GM12878 (cell line): ENCODE measurements around the gene CHD6. TPM values are rescaled to one million over a fixed set of nuclear protein-coding genes. Genes with fewer than 3 reads are reported as not detected.

Experiments
- ATAC-seq: fragments of 200-7000 bp; cut with Tn5 transposase; 3 replicates; pipeline ENCODE4 v1.9.1; 2020; ENCODE audit warnings: mild to moderate bottlenecking, moderate library complexity
- BruUV-seq: library from RNA; stranded (reverse); fragments of 400-500 nt; replicated peaks from 2 replicates; lab custom pipeline; 2021; lab: Mats Ljungman, UMichigan
- CTCF ChIA-PET: fragments of 300-600 bp; sonication (Branson Sonifier 250); formaldehyde crosslinking; extraction: SDS; loops from one replicate; lab custom pipeline; 2021; ENCODE audit warnings: inconsistent platforms; lab: Yijun Ruan, JAX
- POLR2A ChIA-PET: fragments of 350-600 bp; formaldehyde crosslinking; extraction: SDS; loops from one replicate; lab custom pipeline; 2021; ENCODE audit warnings: inconsistent platforms; lab: Charles Lee
- RAD21 ChIA-PET: fragments of 300-600 bp; sonication (Branson Sonifier 250); formaldehyde crosslinking; loops from one replicate; lab custom pipeline; 2023; ENCODE audit warnings: antibody characterized with exemption; ENCODE audit not compliant: unreplicated experiment; lab: Charles Lee
- SMC1A ChIA-PET: fragments of 300-600 bp; sonication (Branson Sonifier 250); formaldehyde crosslinking; loops from one replicate; lab custom pipeline; 2023; ENCODE audit not compliant: unreplicated experiment, uncharacterized antibody; lab: Charles Lee
- DNase-seq: peaks from one replicate; pipeline ENCODE4 v3.0.0-alpha.2; 2011; ENCODE audit warnings: low read depth, low spot score
- FAIRE-seq: peaks from 3 replicates; lab custom pipeline; 2011; peaks lifted over from hg19 to GRCh38; lab: Jason Lieb, UNC
- H2AFZ ChIP-seq: 2 replicates; pipeline ENCODE4 v1.6.0; 2011; ENCODE audit warnings: low read depth, low read length, control low read depth; ENCODE audit not compliant: control insufficient read depth
- H3K27ac ChIP-seq: 2 replicates; pipeline ENCODE4 v1.5.1; 2011; ENCODE audit warnings: control low read depth; ENCODE audit not compliant: control insufficient read depth, insufficient read depth
- H3K27me3 ChIP-seq, 2 experiments: replicated peaks in 1 of 2; 2 replicates each; pipeline versions ENCODE4 v1.6.0 to v1.6.1; 2011; ENCODE audit warnings: low read length in 1 of 2; ENCODE audit not compliant: control insufficient read depth in 2 of 2, insufficient read depth in 2 of 2
- H3K36me3 ChIP-seq, 2 experiments: 2 replicates each; pipeline ENCODE4 v1.5.1; 2011; ENCODE audit warnings: low read length in 1 of 2; ENCODE audit not compliant: control insufficient read depth in 2 of 2, insufficient read depth in 2 of 2
- H3K4me1 ChIP-seq: 2 replicates; pipeline ENCODE4 v1.6.1; 2011; ENCODE audit warnings: mild to moderate bottlenecking, low read length, moderate library complexity, mixed read lengths; ENCODE audit not compliant: control insufficient read depth, insufficient read depth
- H3K4me2 ChIP-seq: 2 replicates; pipeline ENCODE4 v1.6.0; 2011; ENCODE audit warnings: control low read depth; ENCODE audit not compliant: control insufficient read depth, insufficient read depth
- H3K4me3 ChIP-seq: fragments of 200-600 bp; sonication (generic); 2 replicates; pipeline ENCODE4 v1.5.1; 2016
- H3K79me2 ChIP-seq: 2 replicates; pipeline ENCODE4 v1.6.0; 2011; ENCODE audit warnings: low read length; ENCODE audit not compliant: control insufficient read depth, insufficient read depth
- H3K9ac ChIP-seq: 2 replicates; pipeline ENCODE4 v1.8.0; 2011; ENCODE audit warnings: low read length, control low read depth, mixed read lengths; ENCODE audit not compliant: control insufficient read depth, insufficient read depth
- H3K9me3 ChIP-seq: replicated peaks from 3 replicates; pipeline ENCODE4 v1.5.1; 2011; ENCODE audit warnings: mild to moderate bottlenecking, low read length; ENCODE audit not compliant: control insufficient read depth, insufficient read depth
- H4K20me1 ChIP-seq: 2 replicates; pipeline ENCODE4 v1.6.0; 2011; ENCODE audit not compliant: control insufficient read depth, insufficient read depth
- RAD51 ChIP-seq: fragments of 450-650 bp; IDR thresholded peaks from 2 replicates; pipeline ENCODE4 v1.6.1; 2016; ENCODE audit warnings: moderate library complexity, mild to moderate bottlenecking, inconsistent platforms
- RB1 ChIP-seq: fragments of 450-650 bp; formaldehyde crosslinking; IDR thresholded peaks from 2 replicates; pipeline ENCODE4 v1.6.1; 2017; ENCODE audit warnings: mild to moderate bottlenecking, borderline replicate concordance
- TCF7 ChIP-seq: IDR thresholded peaks from 2 replicates; pipeline ENCODE4 v1.6.1; 2014; ENCODE audit warnings: antibody characterized with exemption, borderline replicate concordance
- ZSCAN29 ChIP-seq: fragments of 450-650 bp; IDR thresholded peaks from 2 replicates; pipeline ENCODE4 v1.6.1; 2017; ENCODE audit warnings: mild to moderate bottlenecking, moderate library complexity
- WGBS: methylation state at CpG from one replicate; pipeline ENCODE4 v1.1.6; 2016; ENCODE audit warnings: low lambda C conversion rate; ENCODE audit not compliant: insufficient replicate concordance, insufficient coverage; ENCODE audit errors: missing lambda C conversion rate; 5-methylcytosine and 5-hydroxymethylcytosine counted together
- in situ Hi-C: fragments of 300-500 bp; cut with MboI; formaldehyde crosslinking; loops from 9 replicates; pipeline ENCODE4 v1.14.3; 2018; ENCODE audit warnings: mixed read lengths
- intact Hi-C: fragments of 100-400 bp; cut with micrococcal nuclease; formaldehyde crosslinking; loops from one replicate; pipeline ENCODE4 v1.14.2; 2022; ENCODE audit not compliant: unreplicated experiment
- polyA plus RNA-seq, 11 experiments: library from polyadenylated mRNA; depleted of rRNA in 4 of 11; unstranded in 6 of 11; stranded (reverse) in 5 of 11; fragments of >200 nt; fragmentation: Nextera tagmentation in 4 of 11; fragmentation: Illumina TruSeq in 1 of 11; extraction: Ambion mirVana in 4 of 11; extraction: Trizol in 1 of 11; gene quantifications; 1 replicate in 1 of 11; 2 replicates in 10 of 11; pipeline versions ENCODE4 v1.2.1 to v1.2.3, GENCODE V29; 2011 to 2016; ENCODE audit warnings: inconsistent platforms in 2 of 11, missing spikeins in 2 of 11, low read depth in 1 of 11
- total RNA-seq, 4 experiments: library from RNA; depleted of rRNA in 3 of 4; stranded (reverse); fragments of >200 nt in 3 of 4; fragmentation: Illumina TruSeq in 1 of 4; extraction: Trizol in 1 of 4; gene quantifications; 2 replicates each; pipeline versions ENCODE4 v1.2.1 to v1.2.3, GENCODE V29; 2013 to 2021
- TF ChIP-seq, protein P1 (sequence below): fragments of 150-350 bp; IDR thresholded peaks from 2 replicates; pipeline ENCODE4 v1.6.1; 2016; ENCODE audit warnings: low read depth, low read length
- TF ChIP-seq, protein P2 (sequence below): fragments of 450-650 bp; IDR thresholded peaks from 2 replicates; pipeline ENCODE4 v1.6.1; 2017; ENCODE audit warnings: antibody characterized with exemption, mild to moderate bottlenecking, moderate library complexity
- TF ChIP-seq, protein P3 (sequence below): fragments of 450-650 bp; IDR thresholded peaks from 2 replicates; pipeline ENCODE4 v1.6.1; 2017; ENCODE audit warnings: low read depth, mild to moderate bottlenecking, moderate library complexity
- TF ChIP-seq, protein P4 (sequence below): fragments of 450-650 bp; formaldehyde crosslinking; IDR thresholded peaks from 2 replicates; pipeline ENCODE4 v1.4.0; 2022; ENCODE audit warnings: mild to moderate bottlenecking, moderate library complexity

CHD6 gene
- total and polyA plus RNA-seq, 10 of the 15 experiments (the other 5 are each of a cell fraction or from before 2014, with no cell fraction given): 4.3 to 25.5 (median 17.1) TPM

DNA sequence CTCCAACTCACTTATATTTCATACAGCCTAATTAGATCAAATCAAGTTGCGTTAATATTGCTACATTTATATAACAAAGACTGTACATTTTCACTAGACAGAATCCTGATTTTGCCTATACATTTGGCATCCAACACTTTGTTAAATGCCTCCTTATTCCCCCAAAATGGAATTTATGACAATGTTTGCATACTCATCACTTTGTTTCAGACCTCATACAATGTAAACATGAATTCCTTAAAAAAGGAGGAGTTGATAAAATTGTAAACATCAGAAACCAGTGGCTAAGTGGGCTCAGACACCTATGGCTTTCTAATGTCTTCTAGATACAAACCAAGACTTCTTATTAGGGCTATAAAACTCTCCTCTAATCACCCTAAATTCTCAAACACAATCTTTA, 87.3 kb downstream of the CHD6 start (continued):
- TF ChIP-seq, protein P1, sequence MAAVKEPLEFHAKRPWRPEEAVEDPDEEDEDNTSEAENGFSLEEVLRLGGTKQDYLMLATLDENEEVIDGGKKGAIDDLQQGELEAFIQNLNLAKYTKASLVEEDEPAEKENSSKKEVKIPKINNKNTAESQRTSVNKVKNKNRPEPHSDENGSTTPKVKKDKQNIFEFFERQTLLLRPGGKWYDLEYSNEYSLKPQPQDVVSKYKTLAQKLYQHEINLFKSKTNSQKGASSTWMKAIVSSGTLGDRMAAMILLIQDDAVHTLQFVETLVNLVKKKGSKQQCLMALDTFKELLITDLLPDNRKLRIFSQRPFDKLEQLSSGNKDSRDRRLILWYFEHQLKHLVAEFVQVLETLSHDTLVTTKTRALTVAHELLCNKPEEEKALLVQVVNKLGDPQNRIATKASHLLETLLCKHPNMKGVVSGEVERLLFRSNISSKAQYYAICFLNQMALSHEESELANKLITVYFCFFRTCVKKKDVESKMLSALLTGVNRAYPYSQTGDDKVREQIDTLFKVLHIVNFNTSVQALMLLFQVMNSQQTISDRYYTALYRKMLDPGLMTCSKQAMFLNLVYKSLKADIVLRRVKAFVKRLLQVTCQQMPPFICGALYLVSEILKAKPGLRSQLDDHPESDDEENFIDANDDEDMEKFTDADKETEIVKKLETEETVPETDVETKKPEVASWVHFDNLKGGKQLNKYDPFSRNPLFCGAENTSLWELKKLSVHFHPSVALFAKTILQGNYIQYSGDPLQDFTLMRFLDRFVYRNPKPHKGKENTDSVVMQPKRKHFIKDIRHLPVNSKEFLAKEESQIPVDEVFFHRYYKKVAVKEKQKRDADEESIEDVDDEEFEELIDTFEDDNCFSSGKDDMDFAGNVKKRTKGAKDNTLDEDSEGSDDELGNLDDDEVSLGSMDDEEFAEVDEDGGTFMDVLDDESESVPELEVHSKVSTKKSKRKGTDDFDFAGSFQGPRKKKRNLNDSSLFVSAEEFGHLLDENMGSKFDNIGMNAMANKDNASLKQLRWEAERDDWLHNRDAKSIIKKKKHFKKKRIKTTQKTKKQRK: no peak

DNA sequence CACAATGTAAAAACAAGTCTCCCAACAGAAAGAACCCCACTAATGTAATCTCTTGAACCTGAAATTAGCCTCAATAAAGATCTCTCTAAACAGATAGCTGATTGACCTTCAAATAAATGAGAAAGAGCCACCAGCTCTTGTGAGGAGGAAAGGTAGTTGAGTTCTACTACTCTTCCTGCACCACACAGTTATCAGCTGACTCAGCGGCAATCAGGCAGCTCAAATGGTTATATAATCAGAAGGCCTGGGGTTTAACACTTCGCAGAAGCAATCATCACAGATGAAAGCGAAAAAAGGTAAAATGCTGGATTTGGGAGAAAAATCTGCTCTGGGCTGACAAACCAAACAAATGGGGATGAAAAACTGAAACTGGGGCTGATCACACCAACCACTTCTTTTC, 91.8 kb downstream of the CHD6 start:
- H3K79me2 ChIP-seq: no peaks in the 10 kb centered on the region; the same call in 1 of the 2 replicates
- CTCF ChIA-PET: interaction anchor here (0.7 to 3.3 kb wide), 3 partner anchors 9 to 37 kb away, joined by 3 to 8 read pairs (median 5); no protein-coding TSS in a partner anchor
- no peaks in the 10 kb centered on the region for H3K27me3 ChIP-seq
- no peaks in the 10 kb centered on the region for H3K4me1 ChIP-seq
- no peak for ATAC-seq
- 98% methylated on average over 3 of the region's 3 CpGs for WGBS
- H4K20me1 ChIP-seq: no peaks in the 10 kb centered on the region
- intact Hi-C loops (no loop called here), in situ Hi-C loops (no loop called here)
- no peak overlapping the region for H3K4me3 ChIP-seq
- no peaks in the 10 kb centered on the region for H3K9me3 ChIP-seq
- no TSS peak for BruUV-seq
- peaks cover 0 to 18% of the 10 kb centered on the region in 2 experiments; a peak in 1 of 4 replicates for H3K36me3 ChIP-seq
- FAIRE-seq: no peak
- H3K4me2 ChIP-seq: no peak overlapping the region
- POLR2A ChIA-PET: interaction anchor here (1.5 kb wide), 1 partner anchor 18 kb away, joined by 3 read pairs; no protein-coding TSS in a partner anchor
- H2AFZ ChIP-seq: no peak overlapping the region
- RAD21 ChIA-PET: interaction anchor here (0.7 to 0.8 kb wide), 2 partner anchors 34 to 90 kb away, joined by 3 read pairs; no protein-coding TSS in a partner anchor
- H3K9ac ChIP-seq: no peak overlapping the region
- no peak for DNase-seq
- H3K27ac ChIP-seq: no peak overlapping the region
- SMC1A ChIA-PET: interaction anchor here (1.0 to 2.1 kb wide), 5 partner anchors 9 to 109 kb away, joined by 3 to 9 read pairs (median 4); no protein-coding TSS in a partner anchor
- TF ChIP-seq, protein P2, sequence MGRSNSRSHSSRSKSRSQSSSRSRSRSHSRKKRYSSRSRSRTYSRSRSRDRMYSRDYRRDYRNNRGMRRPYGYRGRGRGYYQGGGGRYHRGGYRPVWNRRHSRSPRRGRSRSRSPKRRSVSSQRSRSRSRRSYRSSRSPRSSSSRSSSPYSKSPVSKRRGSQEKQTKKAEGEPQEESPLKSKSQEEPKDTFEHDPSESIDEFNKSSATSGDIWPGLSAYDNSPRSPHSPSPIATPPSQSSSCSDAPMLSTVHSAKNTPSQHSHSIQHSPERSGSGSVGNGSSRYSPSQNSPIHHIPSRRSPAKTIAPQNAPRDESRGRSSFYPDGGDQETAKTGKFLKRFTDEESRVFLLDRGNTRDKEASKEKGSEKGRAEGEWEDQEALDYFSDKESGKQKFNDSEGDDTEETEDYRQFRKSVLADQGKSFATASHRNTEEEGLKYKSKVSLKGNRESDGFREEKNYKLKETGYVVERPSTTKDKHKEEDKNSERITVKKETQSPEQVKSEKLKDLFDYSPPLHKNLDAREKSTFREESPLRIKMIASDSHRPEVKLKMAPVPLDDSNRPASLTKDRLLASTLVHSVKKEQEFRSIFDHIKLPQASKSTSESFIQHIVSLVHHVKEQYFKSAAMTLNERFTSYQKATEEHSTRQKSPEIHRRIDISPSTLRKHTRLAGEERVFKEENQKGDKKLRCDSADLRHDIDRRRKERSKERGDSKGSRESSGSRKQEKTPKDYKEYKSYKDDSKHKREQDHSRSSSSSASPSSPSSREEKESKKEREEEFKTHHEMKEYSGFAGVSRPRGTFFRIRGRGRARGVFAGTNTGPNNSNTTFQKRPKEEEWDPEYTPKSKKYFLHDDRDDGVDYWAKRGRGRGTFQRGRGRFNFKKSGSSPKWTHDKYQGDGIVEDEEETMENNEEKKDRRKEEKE: no peak
- no peak for TF ChIP-seq TCF7
- TF ChIP-seq, protein P3, sequence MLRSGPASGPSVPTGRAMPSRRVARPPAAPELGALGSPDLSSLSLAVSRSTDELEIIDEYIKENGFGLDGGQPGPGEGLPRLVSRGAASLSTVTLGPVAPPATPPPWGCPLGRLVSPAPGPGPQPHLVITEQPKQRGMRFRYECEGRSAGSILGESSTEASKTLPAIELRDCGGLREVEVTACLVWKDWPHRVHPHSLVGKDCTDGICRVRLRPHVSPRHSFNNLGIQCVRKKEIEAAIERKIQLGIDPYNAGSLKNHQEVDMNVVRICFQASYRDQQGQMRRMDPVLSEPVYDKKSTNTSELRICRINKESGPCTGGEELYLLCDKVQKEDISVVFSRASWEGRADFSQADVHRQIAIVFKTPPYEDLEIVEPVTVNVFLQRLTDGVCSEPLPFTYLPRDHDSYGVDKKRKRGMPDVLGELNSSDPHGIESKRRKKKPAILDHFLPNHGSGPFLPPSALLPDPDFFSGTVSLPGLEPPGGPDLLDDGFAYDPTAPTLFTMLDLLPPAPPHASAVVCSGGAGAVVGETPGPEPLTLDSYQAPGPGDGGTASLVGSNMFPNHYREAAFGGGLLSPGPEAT: no peak
- TF ChIP-seq, protein P4, sequence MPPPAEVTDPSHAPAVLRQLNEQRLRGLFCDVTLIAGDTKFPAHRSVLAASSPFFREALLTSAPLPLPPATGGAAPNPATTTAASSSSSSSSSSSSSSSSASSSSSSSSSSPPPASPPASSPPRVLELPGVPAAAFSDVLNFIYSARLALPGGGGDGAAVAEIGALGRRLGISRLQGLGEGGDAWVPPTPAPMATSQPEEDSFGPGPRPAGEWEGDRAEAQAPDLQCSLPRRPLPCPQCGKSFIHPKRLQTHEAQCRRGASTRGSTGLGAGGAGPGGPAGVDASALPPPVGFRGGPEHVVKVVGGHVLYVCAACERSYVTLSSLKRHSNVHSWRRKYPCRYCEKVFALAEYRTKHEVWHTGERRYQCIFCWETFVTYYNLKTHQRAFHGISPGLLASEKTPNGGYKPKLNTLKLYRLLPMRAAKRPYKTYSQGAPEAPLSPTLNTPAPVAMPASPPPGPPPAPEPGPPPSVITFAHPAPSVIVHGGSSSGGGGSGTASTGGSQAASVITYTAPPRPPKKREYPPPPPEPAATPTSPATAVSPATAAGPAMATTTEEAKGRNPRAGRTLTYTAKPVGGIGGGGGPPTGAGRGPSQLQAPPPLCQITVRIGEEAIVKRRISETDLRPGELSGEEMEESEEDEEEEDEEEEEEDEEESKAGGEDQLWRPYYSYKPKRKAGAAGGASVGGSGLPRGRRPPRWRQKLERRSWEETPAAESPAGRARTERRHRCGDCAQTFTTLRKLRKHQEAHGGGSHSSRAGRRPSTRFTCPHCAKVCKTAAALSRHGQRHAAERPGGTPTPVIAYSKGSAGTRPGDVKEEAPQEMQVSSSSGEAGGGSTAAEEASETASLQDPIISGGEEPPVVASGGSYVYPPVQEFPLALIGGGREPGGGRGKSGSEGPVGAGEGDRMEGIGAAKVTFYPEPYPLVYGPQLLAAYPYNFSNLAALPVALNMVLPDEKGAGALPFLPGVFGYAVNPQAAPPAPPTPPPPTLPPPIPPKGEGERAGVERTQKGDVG (CRISPR knock-in tag): no peak
- TF ChIP-seq ZSCAN29: no peak
- no peak for TF ChIP-seq RB1
- TF ChIP-seq RAD51: no peak
